ENCODE measurements around the gene FAM204A.

The FAM204A gene

GRCh38 chr10:118332236-118332635 is 9.9 kb downstream of the FAM204A start:
- no peak for DNase-seq (ENCODE audit: low read depth)

- DNase-seq (ENCODE audit: low read depth): no peak
These were observed 11.6 kb downstream of the FAM204A start for GRCh38 chr10:118330295-118331076.

- no peak for DNase-seq (ENCODE audit: low read depth)
These were observed 18.0 kb downstream of the FAM204A start for GRCh38 chr10:118324140-118324539.

GRCh38 chr10:118321724-118322575 is 20.2 kb downstream of the FAM204A start:
- no peak for DNase-seq (ENCODE audit: low read depth)

GRCh38 chr10:118315629-118316028 is 26.5 kb downstream of the FAM204A start:
- no peak for DNase-seq (ENCODE audit: low read depth)

DNA sequence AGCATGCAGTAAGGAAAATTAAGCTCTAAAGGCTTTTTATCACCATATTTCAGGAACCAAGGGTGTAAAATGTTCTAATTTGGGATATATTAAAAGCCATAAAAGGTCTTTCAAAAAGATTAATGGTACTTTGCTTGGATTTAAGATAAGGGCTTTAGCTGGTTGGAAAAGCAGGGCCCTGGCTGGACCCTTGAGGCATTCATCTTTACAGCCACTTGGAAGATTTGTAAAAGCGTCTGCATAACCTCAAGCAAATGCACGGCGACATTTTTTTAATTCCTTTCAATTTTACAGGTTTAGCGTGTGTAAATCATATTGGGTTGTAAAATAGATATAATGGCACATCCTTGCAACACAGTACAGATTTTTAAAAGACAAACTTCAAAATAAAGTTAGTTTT is 27.2 kb downstream of the FAM204A start:
- DNase-seq (ENCODE audit: low read depth): no peak

DNA sequence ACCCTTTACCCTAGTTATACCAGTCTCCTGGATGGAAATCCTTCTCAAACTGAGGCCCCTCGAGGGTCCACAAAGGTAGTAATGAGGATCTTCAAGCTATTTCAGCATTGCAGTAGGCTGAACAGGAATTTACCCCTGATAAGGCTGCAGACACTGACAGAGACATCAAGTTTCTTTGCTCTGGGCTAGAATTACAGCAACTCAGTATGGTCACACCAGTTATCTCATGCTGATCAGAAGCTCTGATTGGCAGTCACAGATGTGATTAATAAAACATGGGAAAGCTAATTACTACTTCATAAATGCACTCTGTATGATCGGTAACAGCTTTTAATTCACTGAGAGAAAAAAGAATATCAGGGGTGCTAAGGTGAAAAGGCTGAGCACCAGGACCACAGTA is 30.6 kb downstream of the FAM204A start:
- DNase-seq (ENCODE audit: low read depth): no peak

- no peak for DNase-seq (ENCODE audit: low read depth)
These were observed 31.3 kb downstream of the FAM204A start for GRCh38 chr10:118310822-118311221.

DNA sequence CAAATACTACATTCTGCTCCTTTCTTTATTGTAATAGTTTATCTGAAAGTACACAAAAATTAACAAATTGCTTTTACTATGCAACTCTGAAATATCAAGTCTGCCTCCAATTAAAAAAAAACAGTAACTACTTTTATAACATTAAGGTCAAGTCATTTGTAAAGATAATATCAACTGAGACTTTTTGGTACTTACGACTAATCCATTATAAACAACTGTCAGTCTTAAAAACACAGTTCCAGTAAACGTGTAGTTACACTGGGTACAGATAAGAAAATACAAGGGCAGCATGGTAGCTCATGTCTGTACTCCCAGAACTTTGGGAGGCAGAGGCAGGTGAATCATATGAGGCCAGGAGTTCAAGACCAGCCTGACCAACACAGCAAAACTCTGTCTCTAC is 32.2 kb downstream of the FAM204A start:
- DNase-seq (ENCODE audit: low read depth): no peak

- DNase-seq (ENCODE audit: low read depth): no peak
These were observed 33.5 kb downstream of the FAM204A start for GRCh38 chr10:118308664-118309063.

DNA sequence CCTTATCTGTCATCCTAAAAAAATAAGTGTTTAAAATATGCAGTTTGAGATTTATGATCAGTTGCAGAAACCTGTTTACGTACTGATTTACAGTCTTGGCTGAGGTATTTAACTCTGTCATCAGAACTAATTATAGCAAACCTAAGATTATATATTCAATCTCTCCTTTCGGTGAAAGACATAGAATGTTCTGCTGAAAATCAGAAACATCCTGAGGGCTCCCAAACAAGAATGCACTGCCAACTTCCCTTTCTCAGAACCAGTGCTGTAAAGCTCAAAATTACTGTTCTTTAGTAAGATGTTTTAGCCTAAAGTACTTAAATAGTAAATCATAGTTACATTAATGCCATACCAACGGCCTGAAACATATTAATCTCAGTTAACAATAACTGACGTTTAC is 34.3 kb downstream of the FAM204A start:
- no peak for DNase-seq (ENCODE audit: low read depth)

DNA sequence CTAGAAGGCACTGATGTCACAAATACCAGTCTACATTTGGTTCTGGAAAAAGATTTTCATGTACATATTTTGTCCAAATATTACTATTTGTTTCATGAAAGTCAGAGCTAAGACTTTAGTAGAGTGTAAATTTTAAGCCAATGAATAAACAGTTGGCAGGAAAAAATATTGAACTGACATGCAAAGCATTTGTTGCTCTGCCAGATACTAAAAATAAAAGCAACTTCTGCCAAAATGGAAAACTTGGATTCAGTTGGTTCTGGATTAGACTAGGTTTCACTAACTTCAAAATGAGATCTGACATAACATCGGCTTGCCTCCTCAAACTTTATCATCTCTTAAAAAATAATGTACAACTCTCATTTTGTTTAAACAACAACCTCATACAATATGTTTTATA is 34.9 kb downstream of the FAM204A start:
- DNase-seq (ENCODE audit: low read depth): no peak

GRCh38 chr10:118305730-118306129 is 36.4 kb downstream of the FAM204A start:
- DNase-seq (ENCODE audit: low read depth): no peak

DNA sequence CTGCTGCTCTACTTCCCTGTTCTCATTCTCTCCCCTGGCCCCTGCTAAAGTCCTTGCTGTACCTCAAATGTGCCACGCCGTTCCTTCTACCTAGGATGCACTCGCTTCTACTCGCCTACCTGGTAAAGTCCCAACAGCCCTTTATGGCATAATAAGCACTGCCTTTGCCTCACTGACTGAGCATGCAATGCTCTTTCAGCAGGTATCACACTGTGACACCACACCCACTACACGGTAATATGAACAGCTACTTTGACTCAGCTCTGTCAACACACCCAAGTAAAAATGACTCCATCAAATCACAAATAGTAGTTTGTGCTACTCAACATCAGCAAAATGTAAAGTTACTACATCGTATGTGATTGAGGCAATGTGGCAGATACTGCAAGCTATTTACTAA is 37.6 kb downstream of the FAM204A start:
- DNase-seq (ENCODE audit: low read depth): no peak

DNA sequence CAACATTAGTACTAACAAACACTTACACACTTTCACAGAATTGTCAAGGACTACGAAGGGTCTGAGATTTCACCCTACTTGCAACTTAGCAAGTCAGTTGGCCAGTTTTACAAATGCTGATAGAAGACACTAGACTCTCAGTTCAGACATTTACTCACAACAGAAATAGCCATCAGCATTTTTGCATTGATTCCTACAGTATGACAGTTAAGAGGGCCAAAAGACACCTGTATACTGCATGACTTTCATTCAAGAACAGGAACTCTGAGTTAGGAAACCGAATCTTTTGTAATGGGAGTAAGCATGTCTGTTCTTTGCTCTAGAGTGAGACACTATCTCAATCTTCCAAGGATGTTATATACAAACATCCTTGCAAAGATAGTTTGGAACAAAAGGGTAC is 40.9 kb downstream of the FAM204A start:
- DNase-seq (ENCODE audit: low read depth): no peak

DNA sequence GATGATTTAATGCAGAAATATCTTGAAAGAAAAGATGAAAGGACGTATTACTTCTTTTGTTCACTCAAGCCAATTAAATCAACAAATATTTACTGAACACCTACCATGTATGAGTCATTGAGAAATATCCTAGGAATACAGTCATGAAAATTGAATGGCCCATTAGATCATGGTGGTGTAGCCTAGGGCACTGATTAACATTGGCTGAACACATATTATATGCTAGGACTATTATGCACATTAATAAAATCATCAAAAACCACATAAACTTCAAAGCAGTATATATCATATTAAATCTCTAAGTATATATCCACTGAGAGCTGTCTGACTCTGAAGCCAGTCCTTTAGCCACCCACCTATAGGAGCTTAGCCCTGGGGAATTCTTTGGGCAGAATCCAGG is 41.8 kb downstream of the FAM204A start:
- no peak for DNase-seq (ENCODE audit: low read depth)

DNA sequence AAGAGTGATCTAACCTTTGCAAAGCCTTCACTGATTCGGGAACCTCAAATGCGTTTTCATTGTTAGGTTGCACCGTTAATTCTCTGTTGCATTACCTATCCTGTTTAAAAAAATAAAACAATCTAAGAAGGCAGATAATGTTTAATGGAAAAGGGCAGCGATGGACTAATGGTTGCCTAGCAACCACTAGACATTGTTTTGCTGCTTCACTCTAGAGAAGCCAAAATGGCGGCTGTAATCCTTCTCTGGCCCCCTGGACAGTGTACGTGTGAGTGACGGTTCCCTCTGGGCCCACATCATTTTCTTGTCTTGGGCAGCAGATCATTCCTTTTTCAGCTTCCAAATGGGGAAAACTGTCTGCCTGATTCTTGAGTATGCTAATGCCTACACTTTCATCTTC is 43.3 kb downstream of the FAM204A start:
- DNase-seq (ENCODE audit: low read depth): no peak

- DNase-seq (ENCODE audit: low read depth): no peak
These were observed 51.0 kb downstream of the FAM204A start for GRCh38 chr10:118291122-118291521.

DNA sequence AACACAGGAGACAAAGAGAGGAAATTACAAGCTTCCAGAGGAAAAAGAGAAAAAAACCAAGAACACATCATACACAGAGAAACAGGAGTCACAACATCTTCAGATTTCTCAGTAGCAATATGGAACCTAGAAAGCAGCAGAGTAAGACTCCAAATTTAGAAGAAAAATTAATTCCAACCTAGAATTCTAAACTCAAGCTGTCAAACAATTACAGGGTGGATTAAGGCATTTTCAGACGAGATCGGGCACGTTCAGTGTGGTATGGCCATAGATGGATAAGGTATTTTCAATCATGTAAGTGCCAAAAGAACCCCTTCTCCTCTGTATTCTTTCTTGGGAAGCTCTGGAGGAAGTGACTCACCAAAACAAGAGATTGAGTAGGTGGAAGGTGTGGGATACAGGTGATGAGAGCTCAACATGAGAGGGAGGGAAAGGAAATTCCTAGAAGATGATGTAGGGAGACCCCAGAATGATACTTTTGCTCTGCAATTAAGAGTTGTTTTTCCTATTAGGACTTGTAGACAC is 51.6 kb downstream of the FAM204A start:
- DNase-seq (ENCODE audit: low read depth): no peak

- DNase-seq (ENCODE audit: low read depth): no peak
These were observed 54.9 kb downstream of the FAM204A start for GRCh38 chr10:118287076-118287806.

DNA sequence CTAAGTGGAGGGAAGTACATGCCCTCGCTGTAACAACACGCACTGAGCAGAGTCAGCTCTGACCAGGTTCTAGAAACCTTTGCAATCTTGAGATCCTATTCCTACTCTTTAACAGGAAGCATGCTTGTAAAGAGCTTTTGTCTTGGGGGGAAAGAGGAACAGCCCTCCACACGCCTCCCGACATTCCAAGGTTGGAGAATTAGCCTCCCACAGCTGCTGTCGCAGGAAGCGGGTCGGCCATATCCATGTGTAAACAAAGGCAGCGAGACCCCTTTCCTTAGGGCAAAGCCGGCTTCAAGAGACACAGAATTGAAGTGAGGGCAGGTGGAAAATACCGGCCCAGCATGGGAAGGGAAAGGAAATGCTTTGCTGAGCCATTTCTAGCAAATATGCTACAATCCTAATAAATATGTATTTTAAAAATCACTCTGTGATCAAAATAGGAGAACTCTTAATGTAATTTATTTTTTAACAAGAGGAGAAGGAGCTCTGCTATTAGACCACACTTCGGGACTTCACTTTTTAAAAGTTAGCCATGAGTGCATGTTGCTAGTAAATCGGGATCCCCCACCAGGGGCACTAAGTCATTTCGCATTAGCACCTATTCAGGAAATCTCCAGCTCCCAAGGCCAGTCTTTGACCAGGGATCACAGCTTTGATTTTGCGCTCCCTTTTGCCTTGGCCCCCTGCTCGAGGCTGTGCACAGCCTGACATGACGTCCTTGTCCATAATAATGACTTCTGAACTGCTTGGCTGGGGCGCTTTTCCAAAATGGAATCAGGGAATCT is 55.9 kb downstream of the FAM204A start:
- no peak for DNase-seq (ENCODE audit: low read depth)

GRCh38 chr10:118282670-118283069 is 59.5 kb downstream of the FAM204A start:
- DNase-seq (ENCODE audit: low read depth): no peak
